Measurements from ENCODE around the gene FXYD3.
"Not testable (repeated sequence)": the region's sequence is repeated elsewhere in the genome, so short reads cannot be mapped to it uniquely, and the experiment has no call there.

FXYD3 gene

DNA sequence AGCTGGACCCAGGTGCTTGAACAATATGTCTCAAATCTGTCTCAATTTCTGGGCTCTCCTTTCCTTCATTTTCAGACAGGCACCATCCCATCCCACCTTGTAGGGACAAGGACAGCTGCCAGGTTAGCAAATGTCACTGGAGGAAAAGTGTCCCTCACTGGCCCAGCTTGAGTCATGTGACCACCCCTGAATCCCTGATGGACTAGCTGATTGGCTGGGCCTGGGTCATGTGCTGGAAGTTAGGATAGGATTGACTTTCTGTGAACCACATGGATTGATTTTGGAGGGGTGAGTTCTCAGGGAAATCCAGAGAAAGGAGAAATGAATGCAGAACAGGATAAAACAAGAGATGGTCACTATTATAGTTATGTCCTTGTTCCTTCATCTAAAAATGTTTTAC is 28.2 kb upstream of the FXYD3 start:
- DNase-seq (ENCODE audit: low read depth) = no peak

DNA sequence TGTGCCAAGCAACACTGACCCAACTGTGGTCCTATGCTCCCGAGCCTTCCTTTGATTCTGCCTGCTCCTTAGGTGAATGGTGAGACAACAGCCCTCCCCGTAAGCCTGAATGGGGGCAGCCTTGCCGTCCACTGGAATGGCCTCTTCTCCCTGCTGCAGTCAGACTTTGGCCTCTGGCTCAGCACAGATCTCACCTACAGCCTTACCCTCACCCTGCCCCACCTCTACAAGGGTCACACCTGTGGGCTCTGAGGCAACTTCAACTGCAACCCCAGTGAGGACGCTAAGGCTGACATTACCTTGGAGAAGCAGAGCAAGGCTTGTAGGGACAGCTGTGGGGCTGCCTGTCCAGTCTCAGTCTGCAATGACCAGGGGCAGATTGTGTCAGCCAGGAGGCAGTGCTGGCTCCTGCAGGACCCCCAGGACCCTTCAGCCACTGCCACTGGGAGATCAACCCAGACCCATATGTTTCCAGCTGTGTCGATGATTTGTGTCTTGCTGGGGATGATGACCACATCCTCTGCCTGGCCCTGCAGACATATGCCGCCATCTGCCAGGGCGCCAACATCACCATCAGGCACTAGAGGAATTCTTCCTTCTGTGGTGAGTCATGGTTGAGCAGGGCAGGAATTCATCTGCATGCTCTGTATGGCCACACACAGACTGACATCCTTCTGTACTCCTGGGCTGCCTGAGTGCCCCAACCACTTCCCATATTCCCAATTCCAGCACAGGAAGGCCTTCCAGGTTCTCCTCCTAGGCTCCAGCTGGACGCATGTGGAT is 27.3 kb upstream of the FXYD3 start:
- DNase-seq (ENCODE audit: low read depth) = no peak

DNA sequence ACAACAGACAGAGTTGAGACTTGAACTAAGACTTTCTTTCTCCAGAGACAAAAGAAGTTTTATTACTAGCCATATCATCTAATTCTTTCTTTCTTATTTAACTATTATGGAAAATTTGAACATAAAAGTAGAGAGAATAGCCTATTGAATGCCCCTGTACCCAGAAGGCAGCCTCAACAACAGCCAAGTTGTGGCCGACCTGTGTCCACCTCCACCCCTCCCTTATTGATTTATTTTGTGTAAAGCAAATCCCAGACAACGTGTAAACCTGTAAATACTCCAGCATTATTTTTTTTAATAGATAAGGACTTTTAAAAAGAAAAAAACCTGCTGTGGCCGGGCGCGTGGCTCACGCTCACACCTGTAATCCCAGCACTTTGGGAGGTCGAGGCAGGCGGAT is 26.1 kb upstream of the FXYD3 start:
- no peak for DNase-seq (ENCODE audit: low read depth)

DNA sequence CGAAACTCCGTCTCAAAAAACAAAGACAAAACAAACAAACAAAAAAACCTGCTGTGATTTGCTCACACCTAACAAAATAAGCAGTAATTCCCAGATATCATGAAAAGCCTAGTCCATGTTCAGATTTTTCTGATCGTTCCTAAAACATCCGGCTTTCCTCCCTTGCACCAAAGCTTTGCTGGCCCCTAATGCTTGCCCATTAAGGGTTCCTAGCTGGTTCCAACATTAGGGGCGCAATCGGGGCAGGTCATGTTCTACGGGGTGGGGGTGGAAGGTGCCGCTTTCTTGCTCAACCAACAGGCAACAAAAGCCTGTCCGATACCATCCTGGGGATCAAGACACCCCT is 25.5 kb upstream of the FXYD3 start:
- no peak for DNase-seq (ENCODE audit: low read depth)

DNA sequence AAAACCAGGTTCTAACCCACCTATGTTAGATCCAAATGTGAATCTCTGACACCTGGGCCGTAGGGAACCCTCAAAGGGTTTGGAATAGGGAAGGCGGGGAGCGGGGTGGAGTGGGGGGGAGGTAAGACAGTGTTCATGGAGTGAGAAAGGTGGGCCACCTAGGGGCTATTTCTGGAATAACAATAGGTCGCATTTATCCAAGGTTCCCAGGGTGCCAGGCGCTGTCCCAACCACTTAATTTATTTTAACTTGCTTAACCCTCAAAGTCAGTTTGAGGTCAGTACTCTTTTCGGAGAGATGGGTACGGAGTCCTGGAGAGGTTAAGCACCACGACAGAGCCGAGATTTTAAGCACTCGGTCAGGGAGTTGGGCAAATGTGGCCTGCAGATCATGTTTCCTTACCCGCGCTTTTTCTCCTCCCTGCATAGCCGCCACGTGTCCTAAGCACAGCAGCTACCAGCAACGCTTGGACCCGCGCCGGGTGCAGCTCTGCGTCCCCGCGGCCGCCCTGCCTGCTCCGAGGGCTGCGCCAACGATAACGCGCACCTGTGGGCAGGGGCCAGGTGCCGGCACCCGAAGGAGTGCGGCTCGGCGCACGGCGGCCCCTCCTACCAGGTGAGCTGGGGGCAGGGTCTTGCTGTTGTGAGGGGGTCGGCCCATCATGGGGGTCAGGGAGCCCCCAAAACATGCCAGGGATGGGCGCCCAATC is 25.0 kb upstream of the FXYD3 start:
- DNase-seq (ENCODE audit: low read depth) = no peak

DNA sequence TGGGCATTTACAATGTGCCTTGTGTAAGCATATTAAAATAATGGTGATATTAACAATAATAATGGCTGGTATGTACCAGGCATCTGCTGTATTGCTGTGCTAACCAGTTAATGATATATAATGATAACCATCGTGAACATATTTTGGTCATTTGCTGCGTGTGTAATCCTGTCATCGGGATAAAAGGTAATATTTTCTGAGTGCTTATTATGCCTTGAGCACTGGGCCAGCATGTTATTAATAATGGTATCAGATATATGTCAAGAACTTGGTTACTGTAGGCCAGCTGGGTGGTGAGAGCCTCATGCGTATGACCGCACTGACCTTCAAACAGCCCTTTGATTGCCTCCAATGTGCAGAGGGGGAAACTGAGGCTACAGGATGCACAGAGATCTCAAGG is 22.2 kb upstream of the FXYD3 start:
- no peak for DNase-seq (ENCODE audit: low read depth)

DNA sequence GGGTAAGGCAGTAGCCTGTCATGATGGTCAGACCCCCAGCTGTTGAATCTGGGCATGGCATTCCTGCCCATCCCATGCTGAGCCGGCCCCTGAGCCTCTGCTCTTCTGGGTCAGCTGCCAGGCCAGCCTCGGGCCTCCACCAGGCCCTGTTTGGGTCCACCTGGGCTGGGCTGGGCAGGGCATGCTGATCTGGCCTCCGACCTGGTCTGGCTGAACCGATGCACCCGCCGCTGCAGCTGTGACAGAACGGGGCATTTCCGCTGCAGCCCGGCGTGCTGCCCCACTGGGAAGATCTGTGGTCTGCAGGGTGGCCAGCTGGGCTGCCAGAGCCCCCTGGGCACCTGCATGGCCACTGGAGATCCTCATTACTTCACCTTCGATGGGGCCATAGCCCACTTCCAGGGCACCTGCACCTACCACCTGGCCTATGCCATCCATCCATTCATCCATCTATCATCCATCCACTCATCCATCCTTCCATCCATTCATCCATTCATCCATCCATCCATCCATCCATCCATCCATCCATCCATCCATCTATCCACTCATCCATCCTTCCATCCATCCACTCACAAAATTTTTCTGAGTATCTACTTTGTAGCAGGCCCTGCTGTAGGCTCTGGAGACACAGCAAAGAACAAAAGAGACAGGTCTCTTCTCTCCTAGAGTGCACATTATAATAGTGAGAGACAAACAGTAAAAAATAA is 21.5 kb upstream of the FXYD3 start:
- no peak for DNase-seq (ENCODE audit: low read depth)

DNA sequence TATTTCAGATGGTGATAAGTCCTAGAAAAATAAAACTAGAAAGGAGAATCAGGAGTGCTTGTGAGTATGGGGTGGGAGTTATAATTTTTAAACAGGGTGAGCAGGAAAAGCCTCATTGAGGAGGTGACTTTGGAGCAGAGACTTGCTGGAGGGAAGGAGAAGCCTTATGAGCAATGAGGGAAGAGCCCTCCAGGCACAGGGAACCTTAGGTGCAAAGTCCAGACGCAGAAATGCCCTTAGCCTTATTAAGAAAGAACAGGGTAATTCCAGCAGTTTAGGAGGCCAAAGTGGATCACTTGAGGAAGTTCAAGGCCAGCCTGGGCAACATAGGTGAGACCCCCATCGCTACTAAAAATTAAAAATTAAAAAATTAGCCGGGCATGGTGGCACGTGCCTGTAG is 21.0 kb upstream of the FXYD3 start:
- no peak for DNase-seq (ENCODE audit: low read depth)

DNA sequence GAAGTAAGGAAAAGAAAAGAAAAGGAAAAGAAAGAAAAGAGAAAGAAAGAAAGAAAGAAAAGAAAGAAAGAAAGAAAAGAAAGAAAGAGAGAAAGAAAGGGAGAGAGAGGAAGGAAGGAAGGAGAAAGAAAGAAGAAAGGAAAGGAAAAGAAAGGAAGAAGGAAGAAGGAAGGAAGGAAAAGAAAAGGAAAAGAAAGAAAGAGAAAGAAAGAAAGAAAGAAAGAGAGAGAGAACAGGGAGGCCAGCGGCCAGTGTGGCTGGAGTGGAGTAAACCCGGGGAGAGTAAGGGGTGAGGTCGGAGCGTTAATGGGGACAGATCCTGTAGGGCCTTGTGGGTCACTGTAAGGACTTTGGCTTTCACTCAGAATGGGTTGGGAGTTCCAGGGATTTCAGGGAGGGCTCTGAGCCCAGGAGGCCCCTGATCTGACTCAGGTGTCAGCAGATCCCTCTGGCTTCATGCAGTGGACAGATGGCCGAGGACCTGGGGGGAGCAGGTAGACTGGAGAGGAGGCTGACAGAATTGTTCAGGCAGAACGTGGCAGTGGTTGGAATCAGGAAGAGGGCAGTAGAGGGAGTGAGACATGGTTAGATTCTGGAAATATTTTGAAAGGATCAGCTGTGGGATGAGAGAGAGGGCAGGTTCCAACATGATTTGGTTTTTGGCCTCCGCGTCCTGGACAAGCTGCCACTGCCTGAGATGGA is 19.8 kb upstream of the FXYD3 start:
- DNase-seq (ENCODE audit: low read depth) = no peak

DNA sequence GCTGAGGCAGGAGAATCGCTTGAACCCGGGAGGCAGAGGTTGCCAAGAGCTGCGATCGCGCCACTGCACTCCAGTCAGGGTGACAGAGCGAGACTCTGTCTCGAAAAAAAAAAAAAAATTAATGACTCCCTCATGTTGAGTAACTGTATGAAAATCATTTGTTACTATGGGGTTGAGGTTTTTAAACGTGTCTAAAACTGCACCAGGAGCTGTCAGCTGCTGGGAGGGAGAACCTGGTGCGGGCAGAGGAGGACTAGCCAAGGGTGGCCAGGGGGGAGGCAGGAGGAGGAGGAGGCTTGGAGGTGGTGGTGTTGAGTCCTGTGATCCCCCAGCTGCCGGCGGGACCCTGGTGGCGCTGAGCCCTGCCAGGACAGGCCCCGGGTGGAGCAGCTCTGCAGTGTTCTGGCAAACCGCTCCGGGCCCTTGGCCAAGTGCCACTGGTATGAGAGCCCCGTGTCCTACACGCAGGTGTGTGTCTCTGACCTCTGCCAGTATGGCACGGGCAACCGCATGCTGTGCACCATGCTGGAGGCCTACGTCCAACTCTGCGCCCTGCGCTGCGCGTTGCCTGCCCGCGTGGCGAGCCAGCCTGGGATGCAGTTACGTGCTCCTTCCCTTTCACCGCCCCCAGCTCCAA is 17.1 kb upstream of the FXYD3 start:
- DNase-seq (ENCODE audit: low read depth) = no peak

DNA sequence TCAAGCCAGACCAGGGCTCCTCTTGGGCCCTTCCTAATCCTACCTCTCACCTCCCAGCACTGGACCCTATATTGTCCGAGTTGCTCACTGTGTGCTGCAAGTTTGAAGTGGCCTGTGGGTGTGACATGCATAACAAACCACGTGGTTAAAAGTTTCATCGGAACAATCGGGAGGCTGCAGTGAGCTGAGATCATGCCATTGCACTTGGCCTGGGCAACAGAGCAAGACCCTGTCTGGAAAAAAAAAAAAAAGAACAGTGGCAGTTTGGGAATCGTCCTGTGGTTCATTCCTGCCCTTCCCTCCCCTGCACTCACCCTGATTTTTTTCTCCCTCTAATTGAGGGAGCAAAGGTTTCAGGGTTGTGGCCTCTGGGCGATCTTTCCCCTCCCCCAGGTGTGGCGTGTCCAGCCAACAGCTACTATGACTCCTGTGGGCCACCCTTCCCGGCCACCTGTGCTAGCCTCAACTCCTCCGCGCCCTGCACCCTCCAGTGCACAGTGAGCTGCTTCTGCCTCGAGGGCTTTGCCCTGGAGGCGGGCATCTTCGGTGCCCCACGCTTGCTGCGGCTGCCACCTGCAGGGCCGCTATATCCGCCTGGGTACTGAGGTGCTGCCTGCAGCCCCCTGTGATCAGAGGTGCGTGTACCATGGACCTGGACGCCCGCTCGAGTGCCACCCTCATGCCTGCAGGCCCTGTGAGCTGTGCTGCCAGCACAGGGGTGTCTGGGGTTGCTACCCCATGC is 16.3 kb upstream of the FXYD3 start:
- no peak for DNase-seq (ENCODE audit: low read depth)

DNA sequence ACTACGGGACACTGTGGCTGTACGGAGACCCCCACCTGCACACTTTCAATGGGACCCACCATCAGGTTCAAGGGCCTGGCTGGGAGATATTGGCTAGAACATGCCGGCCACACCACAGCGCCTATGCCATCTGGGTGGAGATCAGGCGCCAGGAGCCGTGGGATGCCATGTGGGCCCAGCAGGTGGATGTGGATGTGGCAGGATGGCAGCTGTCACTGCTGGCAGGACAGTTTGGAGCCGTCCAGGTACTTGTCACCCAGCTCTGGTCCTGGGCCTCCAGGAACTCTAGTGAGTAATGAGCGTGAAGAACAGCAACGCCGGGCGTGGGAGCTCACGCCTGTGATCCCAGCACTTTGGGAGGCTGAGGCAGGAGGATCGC is 15.7 kb upstream of the FXYD3 start:
- no peak for DNase-seq (ENCODE audit: low read depth)

DNA sequence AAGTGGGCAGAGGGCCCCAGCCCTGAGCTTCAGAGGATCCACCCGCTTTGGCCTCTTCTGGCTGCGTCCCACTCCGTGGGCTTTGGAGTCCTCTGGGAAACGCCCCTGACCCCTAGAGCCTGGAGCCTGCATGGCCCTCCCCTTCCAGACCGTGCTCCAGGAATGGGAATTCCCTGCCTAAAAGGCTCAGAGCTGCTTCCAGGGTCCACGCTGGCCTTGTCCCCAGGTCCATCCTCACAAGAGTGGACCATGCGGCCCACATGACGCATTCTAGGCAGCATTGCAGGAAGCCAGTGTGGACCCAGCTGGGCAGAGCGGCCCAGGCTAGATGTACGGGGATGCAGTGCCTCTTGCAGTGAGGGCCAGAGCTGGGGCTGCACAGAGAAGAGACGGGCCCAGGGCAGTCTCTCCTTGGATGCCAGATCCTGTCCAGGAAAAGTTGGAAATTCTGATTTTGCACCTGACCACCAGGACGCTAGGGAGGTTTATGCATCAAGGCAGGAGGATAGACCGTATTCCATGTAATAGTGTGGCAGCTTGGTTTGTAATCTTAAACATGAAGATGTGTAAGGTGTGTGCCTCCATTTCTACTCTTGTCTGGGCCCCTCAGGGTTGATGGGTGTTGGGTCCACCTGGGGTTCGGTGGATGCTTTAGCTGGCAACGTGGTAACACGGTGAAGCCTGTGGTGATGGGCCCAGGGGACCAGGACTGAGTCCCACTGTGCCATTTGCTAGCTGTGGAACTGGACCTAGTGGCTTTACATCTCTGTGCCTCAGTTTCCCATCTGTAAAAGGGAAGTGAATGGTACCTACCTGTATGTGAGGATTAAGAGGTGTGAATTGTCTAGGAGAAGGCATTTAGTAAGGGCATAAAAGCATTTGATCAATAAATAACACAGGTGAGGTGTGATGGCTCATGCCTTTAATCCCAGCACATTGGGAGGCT is 14.8 kb upstream of the FXYD3 start:
- DNase-seq (ENCODE audit: low read depth) = no peak

DNA sequence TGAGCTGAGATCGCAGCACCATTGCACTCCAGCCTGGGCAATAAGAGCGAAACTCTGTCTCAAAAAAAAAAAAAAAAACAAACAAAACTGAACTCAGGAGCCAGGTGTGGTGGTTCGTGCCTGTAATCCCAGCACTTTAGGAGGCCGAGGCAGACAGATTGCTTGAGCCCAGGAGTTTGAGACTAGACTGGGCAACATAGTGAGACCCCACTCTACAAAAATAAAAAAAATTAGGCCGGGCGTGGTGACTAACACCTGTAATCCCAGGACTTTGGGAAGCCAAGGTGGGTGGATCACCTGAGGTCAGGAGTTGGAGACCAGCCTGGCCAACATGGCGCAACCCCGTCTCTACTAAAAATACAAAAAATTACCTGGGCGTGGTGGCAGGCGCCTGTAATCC is 13.7 kb upstream of the FXYD3 start:
- DNase-seq (ENCODE audit: low read depth) = not testable (repeated sequence)

DNA sequence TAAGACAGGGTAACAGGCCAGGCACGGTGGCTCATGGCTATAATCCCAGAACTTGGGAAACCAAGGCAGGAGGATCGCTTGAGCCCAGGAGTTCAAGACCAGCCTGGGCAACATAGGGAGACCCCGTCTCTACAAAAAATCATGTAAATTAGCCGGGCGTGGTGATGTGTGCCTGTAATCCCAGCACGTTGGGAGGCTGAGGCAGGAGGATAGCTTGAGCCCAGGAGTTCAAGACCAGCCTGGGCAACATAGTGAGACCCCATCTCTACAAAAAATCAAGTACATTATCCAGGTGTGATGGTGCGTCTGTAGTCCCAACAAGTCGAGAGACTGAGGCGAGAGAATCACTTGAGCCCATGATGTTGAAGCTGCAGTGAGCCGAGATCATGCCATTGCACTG is 12.0 kb upstream of the FXYD3 start:
- DNase-seq (ENCODE audit: low read depth) = not testable (repeated sequence)

DNA sequence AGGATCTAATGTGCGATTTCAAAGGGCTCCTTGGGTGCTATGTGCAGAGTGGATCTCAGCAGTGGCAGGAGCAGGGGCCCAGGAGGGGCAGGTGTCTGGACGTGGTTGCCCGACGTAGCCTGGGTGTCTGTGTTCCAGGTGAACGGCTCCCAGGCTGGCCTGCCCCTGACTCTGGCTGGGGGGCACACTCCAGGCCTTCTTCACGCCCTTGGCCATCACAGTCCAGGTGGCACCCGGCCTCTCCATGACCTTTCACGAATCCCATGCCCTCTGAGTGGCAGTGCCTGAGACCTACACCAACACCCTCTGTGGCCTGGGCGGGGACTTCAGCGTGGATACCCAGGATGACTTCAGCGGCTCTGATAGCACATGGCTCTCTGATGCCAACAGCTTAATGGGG is 11.3 kb upstream of the FXYD3 start:
- DNase-seq (ENCODE audit: low read depth) = no peak

DNA sequence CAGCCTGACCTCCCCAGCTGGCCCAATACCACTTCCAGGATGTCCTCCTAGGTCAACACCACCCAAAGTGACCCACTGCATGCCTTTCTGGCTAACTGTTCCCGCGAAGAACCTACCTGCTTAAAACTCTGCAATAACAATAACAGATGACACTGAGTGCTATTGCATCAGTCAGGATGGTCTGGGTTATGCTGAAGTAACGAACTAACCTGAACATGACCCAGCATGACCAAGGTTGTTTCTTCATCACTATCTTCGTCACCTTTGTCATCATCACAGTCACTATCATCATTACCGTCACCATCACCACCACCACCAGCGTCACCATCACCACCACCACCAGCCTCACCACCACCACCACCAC is 10.6 kb upstream of the FXYD3 start:
- DNase-seq (ENCODE audit: low read depth) = no peak

DNA sequence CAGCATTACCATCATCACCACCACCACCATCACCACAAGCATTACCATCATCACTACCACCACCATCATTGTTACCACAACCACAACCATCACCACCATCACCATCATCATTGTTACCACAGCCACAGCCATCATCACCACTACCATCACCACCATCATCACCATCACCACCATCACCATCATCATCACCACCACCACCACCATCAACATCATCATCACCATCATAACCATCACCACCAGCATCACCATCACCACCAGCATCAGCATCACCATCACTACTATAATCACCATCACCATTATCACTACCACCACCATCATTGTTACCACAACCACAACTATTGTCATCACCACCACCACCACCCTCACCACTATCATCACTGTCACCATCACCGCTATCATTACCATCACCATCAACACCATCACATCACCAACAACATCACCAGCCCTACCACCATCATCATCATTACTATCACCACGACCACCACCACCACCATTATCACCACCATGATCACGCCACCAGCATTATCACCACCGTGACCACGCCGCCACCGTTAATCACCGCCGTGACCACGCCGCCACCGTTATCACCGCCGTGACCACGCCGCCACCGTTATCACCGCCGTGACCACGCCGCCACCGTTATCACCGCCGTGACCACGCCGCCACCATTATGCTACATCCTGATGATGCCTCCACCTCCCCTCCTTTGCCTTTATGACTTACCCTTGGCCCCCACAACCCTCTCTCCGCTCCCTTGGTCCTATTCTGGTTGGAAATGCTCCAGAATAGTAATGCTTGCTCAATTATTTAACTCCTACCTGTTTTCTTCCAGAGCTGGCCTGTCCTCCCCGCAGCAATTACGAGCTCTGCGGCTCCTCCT is 10.0 kb upstream of the FXYD3 start:
- DNase-seq (ENCODE audit: low read depth) = no peak

DNA sequence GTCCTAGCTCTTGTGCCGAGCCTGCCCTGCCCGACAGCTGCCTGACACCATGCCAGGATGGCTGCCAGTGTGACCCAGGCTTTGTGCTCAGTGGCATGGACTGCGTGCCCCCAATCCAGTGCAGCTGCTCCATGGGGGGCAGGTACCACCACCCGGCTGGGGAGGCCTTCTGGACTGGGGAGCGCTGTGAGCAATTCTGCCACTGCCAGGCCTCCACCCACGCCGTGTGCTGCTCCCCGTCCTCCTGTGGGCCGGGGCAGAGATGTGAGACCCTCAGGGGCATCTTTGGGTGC is 9.4 kb upstream of the FXYD3 start:
- no peak for DNase-seq (ENCODE audit: low read depth)
